ENCODE measurements around the gene ERCC6L2.

- TF ChIP-seq CTCF (IDR thresholded peaks at IDR 0.05) (no peak), POLR2A (IDR thresholded peaks at IDR 0.05) (no peak)
Measured at GRCh38 chr9:95835393-95835792, 40.1 kb upstream of the ERCC6L2 start.
